VCaP (cell line): ENCODE data around the gene GPR153.

Experiments
- H3K27ac ChIP-seq: fragments of 450-650 bp; 2 replicates; pipeline ENCODE4 v1.5.1; 2017
- TF ChIP-seq, protein P1 (sequence below): fragments of 450-650 bp; conservative IDR thresholded peaks from 2 replicates; pipeline ENCODE4 v1.5.1; 2017; ENCODE audit warnings: mild to moderate bottlenecking, moderate library complexity

GPR153 gene

DNA sequence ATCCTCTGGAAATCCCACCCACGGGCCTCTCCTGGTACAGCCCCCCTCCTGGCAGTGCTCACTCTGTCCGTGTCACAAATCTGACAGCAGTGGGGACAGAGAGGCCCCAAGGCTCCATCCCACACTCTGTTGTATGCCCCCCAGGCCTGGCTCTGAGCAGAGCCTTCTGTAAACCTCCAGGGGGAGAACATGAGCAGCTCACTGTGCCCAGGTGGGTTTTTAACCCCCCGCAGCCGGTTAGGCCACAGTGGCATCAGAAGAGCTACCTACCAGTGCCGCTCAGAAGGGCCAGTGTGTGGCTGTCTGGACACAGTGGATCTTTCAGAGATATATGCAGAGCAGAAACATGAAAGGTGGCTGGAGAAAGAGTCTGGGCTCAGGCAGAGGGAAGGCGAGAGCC lies 12.0 kb upstream of the GPR153 start:
- TF ChIP-seq, protein P1, sequence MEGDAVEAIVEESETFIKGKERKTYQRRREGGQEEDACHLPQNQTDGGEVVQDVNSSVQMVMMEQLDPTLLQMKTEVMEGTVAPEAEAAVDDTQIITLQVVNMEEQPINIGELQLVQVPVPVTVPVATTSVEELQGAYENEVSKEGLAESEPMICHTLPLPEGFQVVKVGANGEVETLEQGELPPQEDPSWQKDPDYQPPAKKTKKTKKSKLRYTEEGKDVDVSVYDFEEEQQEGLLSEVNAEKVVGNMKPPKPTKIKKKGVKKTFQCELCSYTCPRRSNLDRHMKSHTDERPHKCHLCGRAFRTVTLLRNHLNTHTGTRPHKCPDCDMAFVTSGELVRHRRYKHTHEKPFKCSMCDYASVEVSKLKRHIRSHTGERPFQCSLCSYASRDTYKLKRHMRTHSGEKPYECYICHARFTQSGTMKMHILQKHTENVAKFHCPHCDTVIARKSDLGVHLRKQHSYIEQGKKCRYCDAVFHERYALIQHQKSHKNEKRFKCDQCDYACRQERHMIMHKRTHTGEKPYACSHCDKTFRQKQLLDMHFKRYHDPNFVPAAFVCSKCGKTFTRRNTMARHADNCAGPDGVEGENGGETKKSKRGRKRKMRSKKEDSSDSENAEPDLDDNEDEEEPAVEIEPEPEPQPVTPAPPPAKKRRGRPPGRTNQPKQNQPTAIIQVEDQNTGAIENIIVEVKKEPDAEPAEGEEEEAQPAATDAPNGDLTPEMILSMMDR: no peak; the same call in 1 of the 2 replicates

DNA sequence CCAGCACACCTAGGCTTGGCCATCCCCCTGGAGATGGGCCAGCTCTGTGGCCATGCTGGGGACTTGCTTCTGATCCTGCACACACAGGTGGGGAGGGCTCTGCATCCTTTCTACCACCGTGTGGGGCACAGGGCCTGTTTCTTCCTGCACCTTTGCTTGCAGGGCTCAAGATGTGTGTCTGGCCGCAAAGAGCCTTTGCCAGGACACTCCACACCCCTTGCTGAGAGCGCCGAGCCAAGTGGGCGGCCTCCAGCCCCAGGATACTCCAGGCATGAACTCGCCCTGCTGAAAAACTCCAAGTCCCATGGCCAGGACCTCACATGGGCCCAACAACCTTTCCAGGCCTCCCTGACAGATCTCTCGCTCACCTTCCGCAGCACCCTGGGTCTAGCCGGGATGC lies 11.6 kb upstream of the GPR153 start:
- H3K27ac ChIP-seq: no peak overlapping the region
- TF ChIP-seq, protein P1: no peak

More for the DNA sequence above, 12.0 kb upstream of the GPR153 start:
- no peak overlapping the region for H3K27ac ChIP-seq

DNA sequence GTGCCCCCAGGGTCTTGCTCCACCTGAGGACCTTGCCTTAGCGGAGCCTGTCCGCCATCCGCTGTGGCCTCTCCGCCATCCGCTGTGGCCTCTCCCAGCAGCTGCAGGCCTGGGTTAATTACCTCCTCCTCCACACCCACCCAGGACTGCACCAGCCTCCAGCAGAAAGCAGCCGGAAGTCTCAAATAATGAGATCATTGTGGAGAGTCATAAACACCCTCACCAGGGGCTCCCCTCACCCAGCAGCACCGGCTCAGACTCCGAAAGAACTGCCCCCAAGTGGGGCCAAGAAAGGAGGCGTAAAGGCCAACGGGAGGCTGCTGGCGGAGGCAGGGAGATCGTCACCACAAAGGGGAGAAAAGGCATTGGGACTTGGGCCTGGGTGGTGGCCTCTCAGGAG lies 10.7 kb upstream of the GPR153 start:
- TF ChIP-seq, protein P1: no peak
- no peak overlapping the region for H3K27ac ChIP-seq

DNA sequence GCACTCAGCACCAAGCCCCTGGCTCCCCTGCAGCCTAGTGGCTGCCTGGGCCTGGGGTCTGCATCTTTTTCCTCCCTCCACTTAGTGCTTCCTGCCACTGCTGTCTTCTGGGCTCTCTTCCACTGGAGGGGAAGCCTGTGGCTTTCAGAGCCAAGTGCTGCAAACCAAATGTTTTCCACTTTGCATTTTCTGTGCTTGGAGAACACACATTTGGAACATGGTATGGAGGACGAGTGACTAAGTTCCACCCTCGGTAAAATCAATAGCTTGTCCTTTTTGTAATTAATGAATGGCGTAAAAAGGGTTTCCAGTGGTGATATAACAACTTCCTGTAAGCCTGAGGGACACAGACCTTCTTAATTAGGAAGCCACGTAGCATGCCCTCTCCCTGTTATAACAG lies 10.1 kb upstream of the GPR153 start:
- TF ChIP-seq, protein P1: no peak
- no peak overlapping the region for H3K27ac ChIP-seq

DNA sequence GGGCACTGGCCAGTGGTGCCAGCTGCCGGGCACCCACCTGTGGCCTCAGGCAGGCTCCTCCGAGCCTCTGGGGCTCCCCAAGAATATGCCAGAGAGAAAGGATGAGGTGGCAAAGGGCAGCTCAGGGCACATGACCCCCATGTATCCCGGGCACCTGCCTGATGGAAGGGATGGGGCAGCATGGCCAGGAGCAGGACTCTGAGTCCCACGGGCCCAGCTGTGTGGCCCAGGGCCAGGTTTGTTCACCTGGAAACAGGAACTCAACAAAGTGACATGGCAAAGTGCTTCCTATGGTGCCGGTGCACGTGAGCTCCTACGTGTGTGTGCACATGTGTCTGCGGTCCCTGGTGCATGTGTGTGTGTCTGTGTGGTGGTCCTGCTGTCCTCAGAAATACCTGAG lies 9.5 kb upstream of the GPR153 start:
- TF ChIP-seq, protein P1: no peak
- H3K27ac ChIP-seq: no peak overlapping the region

DNA sequence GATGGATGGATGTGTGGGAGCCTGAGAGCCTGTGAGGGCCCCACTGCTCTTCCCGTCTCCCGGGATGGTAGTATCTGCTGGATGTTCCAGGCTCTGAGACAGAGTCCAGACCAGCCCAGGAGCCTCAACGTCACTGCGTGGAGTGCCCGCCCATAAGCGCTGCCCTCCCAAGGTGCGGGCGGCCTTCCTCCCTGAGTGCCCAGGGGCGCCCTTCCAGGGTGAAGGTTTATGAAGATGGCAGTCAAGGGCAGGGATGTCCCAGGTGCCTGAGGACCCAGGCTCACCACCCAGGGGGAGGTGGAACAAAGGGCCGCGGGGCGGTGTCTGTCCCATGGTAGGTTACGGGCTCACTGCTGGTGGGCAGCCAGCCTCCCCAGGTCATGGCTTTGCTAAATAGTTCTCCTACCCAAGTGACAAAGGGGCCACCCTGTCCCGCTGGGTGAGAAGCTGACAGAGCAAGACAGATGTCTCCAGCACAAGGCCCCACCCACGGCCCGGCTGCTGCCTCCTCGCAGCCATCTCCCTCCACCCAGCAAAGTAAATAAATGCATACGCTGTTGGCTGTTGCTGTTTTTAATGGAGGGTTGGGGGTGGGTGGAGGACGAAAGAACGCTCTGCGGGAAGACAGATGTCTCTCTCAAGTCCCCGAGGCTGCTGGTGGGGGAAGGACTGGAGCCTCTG lies 9.0 kb upstream of the GPR153 start:
- H3K27ac ChIP-seq: no peak overlapping the region

DNA sequence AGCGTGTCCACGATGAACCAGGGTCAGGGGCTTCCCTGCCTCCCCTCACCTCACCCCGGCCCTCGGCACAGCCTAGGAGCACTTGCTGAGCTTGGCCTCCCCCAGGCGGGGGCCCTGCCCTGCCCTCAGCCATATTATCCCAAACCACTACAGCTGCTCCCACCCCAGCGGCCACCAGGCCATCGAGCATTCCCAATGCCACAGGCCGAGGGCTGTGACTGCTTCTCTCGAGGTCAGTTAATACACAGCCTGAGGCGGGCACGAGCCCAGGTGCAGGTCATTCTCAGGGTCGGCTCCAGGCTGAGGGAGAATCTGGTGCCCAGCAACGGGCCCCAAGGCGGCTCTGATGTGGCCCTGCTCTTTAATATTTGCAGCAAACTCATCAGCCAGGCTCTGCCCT lies 8.4 kb upstream of the GPR153 start:
- H3K27ac ChIP-seq: no peak overlapping the region
- TF ChIP-seq, protein P1: no peak

More for the DNA sequence above, 9.0 kb upstream of the GPR153 start:
- TF ChIP-seq, protein P1: no peak
